ENCODE results near the gene BCDIN3D.

DNA sequence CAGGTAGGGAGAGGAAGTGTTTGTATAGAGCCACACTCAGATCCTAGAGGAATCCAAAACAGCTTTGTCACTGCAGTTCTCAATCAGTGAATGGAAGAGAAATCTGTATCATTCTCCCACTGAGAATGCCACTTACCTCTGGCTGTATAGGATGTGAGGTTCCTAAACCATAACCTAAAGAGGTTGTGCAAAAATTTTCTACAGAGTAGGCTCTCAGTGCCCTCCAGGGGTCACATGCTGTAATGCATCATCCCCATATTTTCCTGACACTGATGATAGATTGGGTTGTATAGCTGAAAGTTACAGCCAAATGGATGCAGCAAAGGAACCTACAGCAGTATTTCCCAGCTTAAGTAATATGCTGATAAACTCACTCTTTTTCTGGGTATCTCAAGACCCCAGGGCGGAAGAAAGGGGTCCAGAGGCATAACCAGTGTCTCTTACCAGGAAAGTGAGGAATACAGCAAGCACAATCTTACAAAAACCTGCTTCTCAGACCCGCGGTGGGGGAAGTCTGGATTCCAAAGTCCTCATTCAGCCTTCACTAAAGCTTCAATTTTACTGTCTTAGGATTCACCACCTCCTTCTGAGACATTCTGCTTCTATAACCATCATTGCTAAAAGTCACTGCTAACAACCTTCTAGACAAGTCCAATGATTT, 3.8 kb downstream of the BCDIN3D start:
- TF ChIP-seq HDGF (IDR thresholded peaks at IDR 0.05; ENCODE audit: borderline replicate concordance): no peak
- no peak for TF ChIP-seq ELF4 (IDR thresholded peaks at IDR 0.05)
- TF ChIP-seq SP1 (IDR thresholded peaks at IDR 0.05): no peak
- TF ChIP-seq SUZ12 (IDR thresholded peaks at IDR 0.05): no peak

Data from HEK293T (cell line).